Gastrocnemius medialis (tissue), 4 donors: ENCODE results near the gene TMC3. TPM values are rescaled to one million over a fixed set of nuclear protein-coding genes. Genes with fewer than 3 reads are reported as not detected.

ENCODE experiments used
- ATAC-seq, 2 donors: fragments of 150-250 bp; one replicate each; pipeline ENCODE4 v1.9.1; 2016
- DNase-seq, 2 donors: peaks; one replicate each; pipeline ENCODE4 v3.0.0-alpha.2; 2019
- H3K27ac ChIP-seq, 4 donors: fragments of 200-600 bp; sonication (generic); 1 replicate in 1 of 4; 2 replicates in 3 of 4; pipeline ENCODE4 v1.5.1; 2016 to 2018; ENCODE audit warnings: mild to moderate bottlenecking in 2 of 4, moderate library complexity in 1 of 4
- H3K27me3 ChIP-seq, 3 donors: fragments of 200-600 bp; sonication (generic) in 2 of 3; 1 replicate in 1 of 3; 2 replicates in 2 of 3; pipeline versions ENCODE4 v1.5.1 to v1.6.0; 2016 to 2019; ENCODE audit warnings: mild to moderate bottlenecking in 1 of 3, moderate library complexity in 1 of 3
- H3K36me3 ChIP-seq, 2 donors: fragments of 200-600 bp; sonication (generic) in 1 of 2; one replicate each; pipeline ENCODE4 v1.5.1; 2017 to 2018
- H3K4me1 ChIP-seq, 2 donors: fragments of 200-600 bp; sonication (generic) in 1 of 2; one replicate each; pipeline ENCODE4 v1.5.1; 2016 to 2017; ENCODE audit warnings: mild to moderate bottlenecking in 2 of 2
- H3K4me3 ChIP-seq, 4 donors: fragments of 200-600 bp; sonication (generic) in 3 of 4; 1 replicate in 1 of 4; 2 replicates in 3 of 4; pipeline ENCODE4 v1.5.1; 2016 to 2019; ENCODE audit warnings: mild to moderate bottlenecking in 2 of 4
- H3K9me3 ChIP-seq, 3 donors: fragments of 200-600 bp; sonication (generic) in 2 of 3; 1 replicate in 1 of 3; 2 replicates in 2 of 3; pipeline ENCODE4 v1.5.1; 2016 to 2019
- POLR2A ChIP-seq, 2 donors: fragments of 450-650 bp; IDR thresholded peaks; one replicate each; pipeline ENCODE4 v1.6.1; 2017; ENCODE audit warnings: antibody characterized with exemption in 2 of 2, mild to moderate bottlenecking in 2 of 2, moderate library complexity in 2 of 2
- in situ Hi-C, 4 donors: fragments of 200-750 bp; cut with MboI; loops; one replicate each; pipeline versions ENCODE4 v1.15.0 to v1.8.0; 2017; ENCODE audit warnings: low sequenced_read_pairs in 4 of 4
- intact Hi-C: fragments of 100-400 bp; cut with DNase I; formaldehyde crosslinking; loops from one replicate; pipeline ENCODE4 v1.15.1; 2023; ENCODE audit warnings: low total_unique reads
- total RNA-seq, 4 donors: library from RNA; depleted of rRNA; stranded (reverse); fragments of >200 nt; gene quantifications; one replicate each; pipeline versions ENCODE4 v1.1.0 to v1.2.3, GENCODE V29; 2016
- TF ChIP-seq, protein P1 (sequence below), 5 experiments: fragments of 450-650 bp in 3 of 5; fragments of 200-600 bp in 2 of 5; sonication (generic) in 2 of 5; IDR thresholded peaks in 4 of 5; conservative IDR thresholded peaks in 1 of 5; 1 replicate in 4 of 5; 2 replicates in 1 of 5; pipeline ENCODE4 v1.5.1; 2016 to 2019; ENCODE audit warnings: antibody characterized with exemption in 5 of 5, mild to moderate bottlenecking in 3 of 5, moderate library complexity in 3 of 5

Gene TMC3
- total RNA-seq, 4 donors from 2014 or later: not detected

DNA sequence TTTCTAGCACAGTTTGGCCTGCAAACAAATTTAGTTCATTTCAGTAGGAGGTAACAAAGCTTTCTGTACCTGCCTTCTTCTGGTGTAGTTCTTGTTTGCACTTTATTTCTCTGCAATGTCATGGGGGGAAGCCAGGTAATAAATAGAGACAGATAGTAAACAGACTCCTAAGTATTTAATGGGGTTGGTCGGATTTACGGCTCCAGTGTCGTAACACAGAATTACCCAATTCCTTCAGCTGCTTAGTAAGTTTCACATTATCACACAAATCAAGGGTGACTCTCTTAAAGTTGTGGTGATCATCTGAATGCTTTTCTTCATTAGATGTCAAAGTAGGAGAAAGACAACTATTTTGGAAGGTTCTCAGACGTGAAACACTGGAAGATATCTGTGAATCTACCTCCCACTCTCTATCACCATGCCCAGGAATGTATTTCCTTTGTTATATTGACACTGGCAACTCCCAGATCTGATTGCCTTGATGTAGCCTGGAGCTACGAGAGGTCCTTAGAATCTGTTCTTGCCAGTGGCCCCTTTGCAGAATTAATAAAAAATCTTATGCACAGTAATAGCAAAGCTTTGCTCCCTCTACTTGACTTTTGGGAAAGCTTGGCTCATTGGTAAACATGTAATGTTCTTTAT, 25.0 kb upstream of the TMC3 start:
- Histone ChIP-seq H3K9me3 (no peaks in the 10 kb centered on the region), H3K36me3 (no peaks in the 10 kb centered on the region), H3K4me1 (no peaks in the 10 kb centered on the region), H3K27ac (no peak overlapping the region), H3K4me3 (no peak overlapping the region), H3K27me3 (no peaks in the 10 kb centered on the region)
- intact Hi-C loops (loop anchor here (5.0 kb wide), 1 partner anchor 427 kb away; no protein-coding TSS in a partner anchor), in situ Hi-C loops (loop anchor here in 1 of 4 donors (5.0 kb wide), 1 partner anchor 122 kb away; no protein-coding TSS in a partner anchor)
- no peak for TF ChIP-seq POLR2A (IDR thresholded peaks at IDR 0.05)
- TF ChIP-seq, protein P1, sequence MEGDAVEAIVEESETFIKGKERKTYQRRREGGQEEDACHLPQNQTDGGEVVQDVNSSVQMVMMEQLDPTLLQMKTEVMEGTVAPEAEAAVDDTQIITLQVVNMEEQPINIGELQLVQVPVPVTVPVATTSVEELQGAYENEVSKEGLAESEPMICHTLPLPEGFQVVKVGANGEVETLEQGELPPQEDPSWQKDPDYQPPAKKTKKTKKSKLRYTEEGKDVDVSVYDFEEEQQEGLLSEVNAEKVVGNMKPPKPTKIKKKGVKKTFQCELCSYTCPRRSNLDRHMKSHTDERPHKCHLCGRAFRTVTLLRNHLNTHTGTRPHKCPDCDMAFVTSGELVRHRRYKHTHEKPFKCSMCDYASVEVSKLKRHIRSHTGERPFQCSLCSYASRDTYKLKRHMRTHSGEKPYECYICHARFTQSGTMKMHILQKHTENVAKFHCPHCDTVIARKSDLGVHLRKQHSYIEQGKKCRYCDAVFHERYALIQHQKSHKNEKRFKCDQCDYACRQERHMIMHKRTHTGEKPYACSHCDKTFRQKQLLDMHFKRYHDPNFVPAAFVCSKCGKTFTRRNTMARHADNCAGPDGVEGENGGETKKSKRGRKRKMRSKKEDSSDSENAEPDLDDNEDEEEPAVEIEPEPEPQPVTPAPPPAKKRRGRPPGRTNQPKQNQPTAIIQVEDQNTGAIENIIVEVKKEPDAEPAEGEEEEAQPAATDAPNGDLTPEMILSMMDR (IDR thresholded peaks at IDR 0.05 in 4 of 5, conservative IDR thresholded peaks at IDR 0.05 in 1 of 5): no peak
- DNase-seq (no peak), ATAC-seq (no peak)

DNA sequence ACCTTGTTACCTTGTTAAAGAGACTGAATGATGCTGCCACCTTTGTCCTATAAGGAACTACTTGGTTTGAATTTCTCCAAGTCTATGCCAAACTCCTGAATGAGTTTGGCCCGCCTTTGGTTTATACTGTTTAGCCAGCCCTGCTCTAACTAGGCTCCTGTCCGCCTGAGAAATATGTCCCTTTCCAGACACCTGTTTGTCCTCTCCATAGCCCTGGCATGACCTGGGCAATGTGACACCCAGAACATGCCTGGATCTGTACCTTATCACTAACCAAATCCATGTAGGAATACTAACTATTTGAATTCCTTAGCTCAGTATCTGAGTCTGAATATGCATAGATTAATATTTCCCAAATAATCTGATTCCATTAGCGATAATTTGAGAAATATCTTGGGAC, 24.4 kb upstream of the TMC3 start:
- H3K4me3 ChIP-seq: no peak overlapping the region
- in situ Hi-C loops: loop anchor here in 1 of 4 donors (5.0 kb wide), 1 partner anchor 121 kb away; no protein-coding TSS in a partner anchor

DNA sequence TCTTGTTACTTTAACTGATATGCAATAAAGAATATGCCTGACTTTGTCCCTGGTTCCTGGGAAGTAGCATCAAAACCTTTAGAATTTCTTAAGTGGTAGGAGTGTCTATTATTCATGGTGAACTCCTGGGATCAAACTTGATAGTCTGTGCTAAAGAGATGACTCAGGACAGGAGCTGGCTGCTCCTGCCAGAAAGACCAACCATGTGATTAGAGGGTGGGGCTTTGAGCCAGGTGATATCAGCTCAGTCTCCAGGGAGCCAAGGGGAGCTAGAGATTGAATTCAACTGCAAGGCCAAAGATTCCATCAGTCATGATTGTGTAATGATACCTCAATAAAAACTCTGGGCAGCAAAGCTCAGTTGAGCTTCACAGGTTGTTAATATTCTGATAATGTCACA, 20.6 kb upstream of the TMC3 start:
- no peak for DNase-seq
- Histone ChIP-seq H3K27ac (no peak overlapping the region), H3K4me1 (no peaks in the 10 kb centered on the region), H3K4me3 (no peak overlapping the region), H3K36me3 (no peaks in the 10 kb centered on the region), H3K27me3 (no peaks in the 10 kb centered on the region), H3K9me3 (no peaks in the 10 kb centered on the region)
- TF ChIP-seq, protein P1 (IDR thresholded peaks at IDR 0.05 in 4 of 5, conservative IDR thresholded peaks at IDR 0.05 in 1 of 5): no peak
- TF ChIP-seq POLR2A (IDR thresholded peaks at IDR 0.05): no peak
- no peak for ATAC-seq
- intact Hi-C loops: loop anchor here (5.0 kb wide), 1 partner anchor 422 kb away; no protein-coding TSS in a partner anchor
- in situ Hi-C loops: loop anchor here in 1 of 4 donors (5.0 kb wide), 1 partner anchor 117 kb away; no protein-coding TSS in a partner anchor

More for the DNA sequence above, 24.4 kb upstream of the TMC3 start:
- TF ChIP-seq, protein P1 (IDR thresholded peaks at IDR 0.05 in 4 of 5, conservative IDR thresholded peaks at IDR 0.05 in 1 of 5): no peak
- TF ChIP-seq POLR2A (IDR thresholded peaks at IDR 0.05): no peak
- no peaks in the 10 kb centered on the region for H3K4me1 ChIP-seq
- no peak for ATAC-seq
- H3K9me3 ChIP-seq: no peaks in the 10 kb centered on the region
- intact Hi-C loops: loop anchor here (5.0 kb wide), 1 partner anchor 426 kb away; no protein-coding TSS in a partner anchor
- no peaks in the 10 kb centered on the region for H3K36me3 ChIP-seq
- DNase-seq: no peak
- H3K27ac ChIP-seq: no peak overlapping the region
- no peaks in the 10 kb centered on the region for H3K27me3 ChIP-seq

DNA sequence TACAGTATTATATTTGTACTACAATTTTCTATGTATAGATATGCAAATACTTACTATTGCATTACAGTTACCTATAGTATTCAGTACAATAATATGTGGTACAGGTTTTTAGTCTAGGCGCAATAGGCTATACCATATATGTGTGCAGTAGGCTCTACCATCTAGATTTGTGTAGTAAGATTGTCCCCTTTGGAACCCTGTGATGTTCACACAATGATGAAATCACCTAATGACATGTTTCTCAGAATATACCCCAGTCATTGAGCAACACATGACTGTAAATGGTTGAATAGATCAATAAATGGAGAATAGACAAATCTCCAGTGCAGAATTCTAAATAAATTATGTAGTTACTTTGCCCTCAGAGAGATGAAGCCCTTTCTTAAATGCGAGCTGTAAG, 17.6 kb upstream of the TMC3 start:
- DNase-seq (no peak), ATAC-seq (no peak)
- H3K27ac ChIP-seq: no peak overlapping the region
- H3K4me1 ChIP-seq: no peaks in the 10 kb centered on the region
- no peaks in the 10 kb centered on the region for H3K36me3 ChIP-seq
- intact Hi-C loops: no loop called here
- in situ Hi-C loops: no loop called here
- H3K4me3 ChIP-seq: no peak overlapping the region
- no peaks in the 10 kb centered on the region for H3K27me3 ChIP-seq
- TF ChIP-seq POLR2A (IDR thresholded peaks at IDR 0.05): no peak
- TF ChIP-seq, protein P1 (IDR thresholded peaks at IDR 0.05 in 4 of 5, conservative IDR thresholded peaks at IDR 0.05 in 1 of 5): no peak
- no peaks in the 10 kb centered on the region for H3K9me3 ChIP-seq
